ENCODE data around the gene LPCAT3.

DNA sequence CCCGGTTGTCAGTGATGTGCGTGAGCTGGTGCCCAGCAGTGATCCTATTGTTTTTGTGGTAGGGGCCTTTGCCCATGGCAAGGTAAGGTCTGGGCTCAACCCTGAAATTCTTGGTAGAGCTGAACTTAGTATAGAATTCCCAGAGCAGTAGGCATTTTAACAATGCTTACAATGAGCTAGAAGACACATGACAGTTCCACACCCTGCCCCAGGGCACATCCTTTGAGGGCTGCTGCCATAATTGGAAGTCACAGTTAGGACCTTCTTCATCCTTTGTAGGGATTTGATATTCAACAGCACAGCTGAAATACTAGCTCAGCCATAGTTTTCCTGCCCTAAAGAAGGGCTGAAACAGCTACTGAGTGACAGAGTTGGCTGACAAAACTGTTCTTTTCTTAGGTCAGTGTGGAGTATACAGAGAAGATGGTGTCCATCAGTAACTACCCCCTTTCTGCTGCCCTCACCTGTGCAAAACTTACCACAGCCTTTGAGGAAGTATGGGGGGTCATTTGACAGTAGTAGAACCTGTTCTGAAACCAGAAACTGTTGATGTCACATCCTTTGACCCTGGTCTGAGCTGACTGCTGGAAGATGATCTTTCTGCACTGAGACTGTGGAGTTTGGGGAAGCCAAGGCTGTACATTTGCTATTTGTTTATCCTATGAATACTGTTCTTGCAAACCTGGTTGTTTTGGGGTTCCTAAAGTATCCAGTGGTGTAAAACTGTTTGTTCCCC, 42.8 kb downstream of the LPCAT3 start:
- TF ChIP-seq, protein P1, sequence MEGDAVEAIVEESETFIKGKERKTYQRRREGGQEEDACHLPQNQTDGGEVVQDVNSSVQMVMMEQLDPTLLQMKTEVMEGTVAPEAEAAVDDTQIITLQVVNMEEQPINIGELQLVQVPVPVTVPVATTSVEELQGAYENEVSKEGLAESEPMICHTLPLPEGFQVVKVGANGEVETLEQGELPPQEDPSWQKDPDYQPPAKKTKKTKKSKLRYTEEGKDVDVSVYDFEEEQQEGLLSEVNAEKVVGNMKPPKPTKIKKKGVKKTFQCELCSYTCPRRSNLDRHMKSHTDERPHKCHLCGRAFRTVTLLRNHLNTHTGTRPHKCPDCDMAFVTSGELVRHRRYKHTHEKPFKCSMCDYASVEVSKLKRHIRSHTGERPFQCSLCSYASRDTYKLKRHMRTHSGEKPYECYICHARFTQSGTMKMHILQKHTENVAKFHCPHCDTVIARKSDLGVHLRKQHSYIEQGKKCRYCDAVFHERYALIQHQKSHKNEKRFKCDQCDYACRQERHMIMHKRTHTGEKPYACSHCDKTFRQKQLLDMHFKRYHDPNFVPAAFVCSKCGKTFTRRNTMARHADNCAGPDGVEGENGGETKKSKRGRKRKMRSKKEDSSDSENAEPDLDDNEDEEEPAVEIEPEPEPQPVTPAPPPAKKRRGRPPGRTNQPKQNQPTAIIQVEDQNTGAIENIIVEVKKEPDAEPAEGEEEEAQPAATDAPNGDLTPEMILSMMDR (conservative IDR thresholded peaks at IDR 0.05): no peak
- TF ChIP-seq ZFX (IDR thresholded peaks at IDR 0.05): no peak
